GM12874 (cell line): ENCODE results near the gene GAS2L2.

Source experiments
- TF ChIP-seq, protein P1 (sequence below): IDR thresholded peaks from 2 replicates; pipeline ENCODE4 v1.5.1; 2011; ENCODE audit warnings: low read depth, mild to moderate bottlenecking, control low read depth, low read length, moderate library complexity; ENCODE audit not compliant: insufficient read depth

Gene GAS2L2

GRCh38 chr17:35773129-35773528 lies 20.1 kb upstream of the GAS2L2 start:
- TF ChIP-seq, protein P1, sequence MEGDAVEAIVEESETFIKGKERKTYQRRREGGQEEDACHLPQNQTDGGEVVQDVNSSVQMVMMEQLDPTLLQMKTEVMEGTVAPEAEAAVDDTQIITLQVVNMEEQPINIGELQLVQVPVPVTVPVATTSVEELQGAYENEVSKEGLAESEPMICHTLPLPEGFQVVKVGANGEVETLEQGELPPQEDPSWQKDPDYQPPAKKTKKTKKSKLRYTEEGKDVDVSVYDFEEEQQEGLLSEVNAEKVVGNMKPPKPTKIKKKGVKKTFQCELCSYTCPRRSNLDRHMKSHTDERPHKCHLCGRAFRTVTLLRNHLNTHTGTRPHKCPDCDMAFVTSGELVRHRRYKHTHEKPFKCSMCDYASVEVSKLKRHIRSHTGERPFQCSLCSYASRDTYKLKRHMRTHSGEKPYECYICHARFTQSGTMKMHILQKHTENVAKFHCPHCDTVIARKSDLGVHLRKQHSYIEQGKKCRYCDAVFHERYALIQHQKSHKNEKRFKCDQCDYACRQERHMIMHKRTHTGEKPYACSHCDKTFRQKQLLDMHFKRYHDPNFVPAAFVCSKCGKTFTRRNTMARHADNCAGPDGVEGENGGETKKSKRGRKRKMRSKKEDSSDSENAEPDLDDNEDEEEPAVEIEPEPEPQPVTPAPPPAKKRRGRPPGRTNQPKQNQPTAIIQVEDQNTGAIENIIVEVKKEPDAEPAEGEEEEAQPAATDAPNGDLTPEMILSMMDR: no peak

DNA sequence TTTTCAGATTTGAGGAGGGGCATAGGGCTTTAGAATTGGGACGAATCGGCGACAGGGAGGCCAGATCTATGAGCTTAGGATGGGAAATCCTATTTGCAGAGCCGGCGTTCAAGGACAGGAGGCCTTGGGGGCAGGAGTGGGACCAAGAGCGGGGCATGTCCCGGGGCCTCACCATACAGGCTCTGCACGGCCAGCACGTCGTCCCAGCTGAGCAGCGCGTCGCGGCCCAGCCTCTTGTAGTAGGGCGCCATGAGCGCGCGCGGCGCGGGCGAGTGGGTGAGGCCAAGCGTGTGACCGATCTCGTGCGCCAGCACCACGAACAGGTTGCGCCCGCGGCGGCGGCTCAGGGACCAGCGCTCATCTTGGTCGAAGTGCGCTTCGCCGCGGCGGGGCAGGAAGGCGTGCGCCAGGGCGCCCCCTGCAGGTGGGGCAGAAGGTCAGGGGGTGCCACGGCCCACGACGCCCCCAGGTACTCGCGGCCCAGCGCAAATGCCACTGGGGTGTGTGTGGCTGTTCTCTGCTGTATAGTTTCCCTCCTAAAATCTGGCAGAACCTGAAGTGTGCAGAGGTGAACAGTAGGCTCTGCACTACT lies 17.0 kb upstream of the GAS2L2 start:
- TF ChIP-seq, protein P1: peak; percentile 38

DNA sequence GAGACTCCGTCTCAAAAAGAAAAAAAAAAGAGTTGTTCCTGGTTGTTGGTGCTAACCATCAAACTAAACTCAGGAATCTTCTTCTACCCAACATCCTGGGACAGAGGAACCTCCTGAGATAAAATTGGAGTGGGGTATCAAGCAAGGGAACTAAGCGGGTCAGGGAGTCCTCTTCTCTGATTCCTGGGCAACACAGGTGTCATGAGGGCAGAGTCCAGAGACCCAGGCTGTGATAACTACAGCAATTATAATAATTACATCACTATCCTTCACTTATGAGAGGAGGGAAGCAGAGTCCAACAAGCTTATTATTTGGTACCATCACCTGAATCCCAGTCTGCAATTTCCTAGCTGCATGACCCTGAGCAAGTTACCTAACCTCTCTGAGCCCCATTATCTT lies 15.8 kb upstream of the GAS2L2 start:
- TF ChIP-seq, protein P1: no peak

DNA sequence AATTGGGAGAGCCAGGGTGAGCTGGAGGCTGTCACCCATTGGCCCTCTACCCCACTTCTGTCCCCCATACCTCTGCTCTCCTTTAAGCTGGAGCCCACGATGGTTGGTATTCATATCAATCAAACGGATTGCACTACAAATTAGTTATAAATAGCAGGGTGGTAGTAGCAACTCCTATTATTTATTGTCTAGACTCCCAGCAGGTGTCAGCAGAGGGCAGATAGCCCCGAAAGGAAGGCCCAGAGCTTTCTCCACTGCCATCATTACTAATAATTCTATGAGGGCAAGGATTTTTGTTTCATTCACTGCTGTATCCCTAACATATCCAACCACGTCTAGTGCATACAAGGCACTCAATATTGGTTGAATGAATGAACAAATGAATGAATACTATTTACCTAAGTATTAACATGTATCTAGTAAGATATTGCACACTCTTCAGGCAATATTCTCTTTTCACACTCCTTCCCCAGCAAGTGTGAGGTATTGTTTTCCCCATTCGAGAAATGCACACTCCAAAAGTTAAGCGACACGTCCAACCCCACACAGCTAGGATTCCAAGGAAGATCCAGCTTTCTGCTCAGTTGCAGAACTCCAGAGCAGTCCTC lies 14.0 kb upstream of the GAS2L2 start:
- TF ChIP-seq, protein P1: peak; percentile 40

DNA sequence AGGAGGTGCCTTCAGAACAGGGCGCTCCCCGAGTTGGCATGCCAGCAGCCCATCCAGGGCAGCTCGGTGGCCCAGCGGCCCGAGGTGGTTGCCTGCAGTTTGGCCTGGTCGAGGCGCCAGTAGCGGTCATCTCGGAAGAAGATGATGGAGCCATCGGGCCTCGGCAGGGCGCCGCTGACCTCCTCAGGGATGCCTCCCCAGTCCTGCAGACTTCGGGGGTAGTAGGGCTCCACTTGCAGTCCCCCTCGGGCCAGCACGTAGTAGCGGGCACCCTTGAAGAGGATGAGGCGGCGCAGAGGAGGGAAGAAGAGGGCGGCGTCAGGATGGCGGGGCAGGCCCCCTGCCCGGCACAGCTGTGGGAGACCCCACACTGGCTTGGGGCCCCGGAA lies 13.4 kb upstream of the GAS2L2 start:
- TF ChIP-seq, protein P1: no peak

GRCh38 chr17:35765756-35766488 lies 12.9 kb upstream of the GAS2L2 start:
- TF ChIP-seq, protein P1: no peak

- TF ChIP-seq, protein P1: no peak
Observed at GRCh38 chr17:35765086-35765710, 12.2 kb upstream of the GAS2L2 start.
